KOPT-K1 (cell line): ENCODE results near the gene PKHD1.

Experiments
- H3K27ac ChIP-seq: fragments of 200-600 bp; sonication (generic); 2 replicates; pipeline ENCODE4 v1.5.1; 2016; ENCODE audit warnings: antibody characterized with exemption, mild to moderate bottlenecking, low read depth, low read length; ENCODE audit not compliant: poor library complexity, severe bottlenecking
- H3K36me3 ChIP-seq: fragments of 200-600 bp; sonication (generic); 2 replicates; pipeline ENCODE4 v1.5.1; 2017; ENCODE audit warnings: antibody characterized with exemption, mild to moderate bottlenecking, low read length, moderate library complexity; ENCODE audit not compliant: insufficient read depth
- H3K9me3 ChIP-seq: fragments of 200-600 bp; sonication (generic); 2 replicates; pipeline ENCODE4 v1.5.1; 2017; ENCODE audit warnings: antibody characterized with exemption, low read length, mild to moderate bottlenecking; ENCODE audit not compliant: insufficient read depth, poor library complexity, severe bottlenecking

PKHD1 gene

DNA sequence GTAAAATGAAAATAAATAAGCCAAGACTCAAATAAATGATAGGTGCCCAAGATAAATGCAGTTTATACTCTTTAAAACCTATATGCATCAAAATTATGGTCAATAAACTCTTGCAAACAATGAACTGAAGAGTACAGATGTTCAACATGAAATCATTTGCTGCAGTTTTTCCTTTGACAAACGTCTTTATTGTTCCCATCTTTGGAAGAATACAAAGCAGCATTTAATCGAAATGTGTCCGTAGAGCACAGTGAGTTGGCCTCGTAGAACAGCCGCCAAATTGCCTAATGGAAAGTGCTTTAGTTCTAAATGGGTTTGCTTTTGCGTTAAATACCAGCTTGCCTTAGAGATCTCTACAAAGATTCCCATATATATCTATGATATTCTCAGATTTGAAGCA lies 447.4 kb downstream of the PKHD1 start:
- H3K36me3 ChIP-seq = no peaks in the 10 kb centered on the region
- no peak overlapping the region for H3K27ac ChIP-seq
- no peaks in the 10 kb centered on the region for H3K9me3 ChIP-seq

- Histone ChIP-seq H3K27ac (no peak overlapping the region), H3K9me3 (peaks cover 9% of the 10 kb centered on the region), H3K36me3 (no peaks in the 10 kb centered on the region)
These were observed 454.0 kb downstream of the PKHD1 start for GRCh38 chr6:51633424-51633823.

GRCh38 chr6:51630011-51630410 lies 457.4 kb downstream of the PKHD1 start:
- Histone ChIP-seq H3K27ac (no peak overlapping the region), H3K36me3 (no peaks in the 10 kb centered on the region), H3K9me3 (peaks cover 13% of the 10 kb centered on the region)

GRCh38 chr6:51626391-51626790 lies 461.0 kb downstream of the PKHD1 start:
- Histone ChIP-seq H3K27ac (no peak overlapping the region), H3K9me3 (peaks cover 13% of the 10 kb centered on the region), H3K36me3 (no peaks in the 10 kb centered on the region)

DNA sequence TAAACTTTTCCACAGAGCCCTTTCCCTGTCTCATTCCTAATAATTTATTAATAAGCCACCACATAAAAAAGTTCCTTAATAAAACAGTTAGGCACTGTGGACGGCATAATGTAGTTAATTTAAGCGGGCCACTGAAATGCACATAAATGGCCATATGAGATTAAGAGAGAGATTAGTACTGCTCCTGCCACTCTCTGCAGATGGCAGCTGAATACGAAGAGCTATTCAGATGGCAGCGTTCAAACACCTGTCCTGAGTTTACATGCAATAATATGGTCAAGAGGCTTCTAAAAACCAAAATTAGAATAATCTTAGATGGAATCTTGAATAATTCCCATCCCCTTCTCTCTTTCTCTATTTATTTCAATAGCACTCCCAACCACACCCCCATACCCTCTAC lies 461.8 kb downstream of the PKHD1 start:
- Histone ChIP-seq H3K9me3 (peaks cover 13% of the 10 kb centered on the region), H3K27ac (no peak overlapping the region), H3K36me3 (no peaks in the 10 kb centered on the region)

GRCh38 chr6:51620971-51621370 lies 466.4 kb downstream of the PKHD1 start:
- Histone ChIP-seq H3K9me3 (no peaks in the 10 kb centered on the region), H3K36me3 (no peaks in the 10 kb centered on the region), H3K27ac (no peak overlapping the region)

- no peak overlapping the region for H3K27ac ChIP-seq
- H3K9me3 ChIP-seq = no peaks in the 10 kb centered on the region
- no peaks in the 10 kb centered on the region for H3K36me3 ChIP-seq
These were observed 468.2 kb downstream of the PKHD1 start for GRCh38 chr6:51619042-51619799.

GRCh38 chr6:51618563-51618962 lies 468.9 kb downstream of the PKHD1 start:
- H3K27ac ChIP-seq = no peak overlapping the region
- no peaks in the 10 kb centered on the region for H3K36me3 ChIP-seq
- no peaks in the 10 kb centered on the region for H3K9me3 ChIP-seq

DNA sequence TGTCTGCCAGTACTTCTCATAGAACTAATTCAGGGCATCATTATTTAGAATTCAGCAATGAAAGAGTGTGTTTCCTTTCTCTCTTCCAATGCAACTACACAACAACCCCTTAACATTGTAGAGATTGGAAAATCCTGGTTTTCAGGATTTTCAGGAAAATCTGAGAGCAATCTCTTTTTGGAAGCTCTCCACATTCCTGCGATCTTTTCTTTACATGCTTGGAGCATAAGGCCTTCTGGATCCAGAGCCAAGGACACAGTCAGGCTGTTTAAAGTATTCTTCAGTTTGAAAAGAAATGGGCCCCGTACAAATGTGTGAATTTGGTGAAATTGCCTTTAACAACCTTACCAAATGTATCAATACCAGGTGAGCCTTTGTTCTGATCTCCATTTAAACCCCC lies 469.7 kb downstream of the PKHD1 start:
- H3K36me3 ChIP-seq = no peaks in the 10 kb centered on the region
- H3K27ac ChIP-seq = no peak overlapping the region
- H3K9me3 ChIP-seq = no peaks in the 10 kb centered on the region

DNA sequence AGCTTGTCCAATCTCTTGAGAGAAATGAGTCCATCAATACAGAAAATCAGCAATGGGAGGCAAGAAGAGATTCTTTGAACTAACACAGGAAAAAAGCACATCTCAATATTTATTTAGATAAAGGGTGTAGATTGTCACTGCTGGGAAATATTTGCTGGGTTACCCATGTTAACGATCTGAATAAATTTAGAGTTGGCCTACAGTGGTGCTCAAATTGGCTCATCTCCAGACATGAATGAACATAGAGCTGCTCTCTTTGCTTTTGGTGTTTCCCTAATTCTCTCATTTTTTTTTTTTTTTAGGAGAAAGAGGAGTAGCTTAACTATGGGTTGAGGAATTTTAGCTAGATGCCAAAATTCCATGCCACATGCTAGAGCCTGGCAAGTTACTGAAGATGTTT lies 471.2 kb downstream of the PKHD1 start:
- H3K27ac ChIP-seq = no peak overlapping the region

DNA sequence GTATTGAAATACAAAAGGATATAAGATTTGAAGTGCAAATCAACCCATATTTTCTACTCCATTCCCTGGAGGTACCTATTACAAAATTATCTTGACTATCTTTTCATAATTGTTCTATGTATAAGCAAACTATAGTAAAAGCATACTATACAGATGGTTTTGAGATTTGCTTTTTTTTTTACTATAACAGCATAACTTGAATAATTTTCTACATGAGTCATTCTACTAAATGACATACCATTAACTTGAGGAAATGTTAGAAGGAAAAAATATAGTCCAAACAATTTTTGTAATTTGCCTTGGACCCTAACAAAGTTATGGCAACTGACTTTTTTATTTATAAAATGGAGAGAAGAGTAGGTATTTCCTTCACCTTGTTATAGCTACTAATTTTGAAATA lies 472.7 kb downstream of the PKHD1 start:
- no peak overlapping the region for H3K27ac ChIP-seq
- no peaks in the 10 kb centered on the region for H3K36me3 ChIP-seq
- no peaks in the 10 kb centered on the region for H3K9me3 ChIP-seq

More for the DNA sequence above, 471.2 kb downstream of the PKHD1 start:
- Histone ChIP-seq H3K36me3 (no peaks in the 10 kb centered on the region), H3K9me3 (no peaks in the 10 kb centered on the region)

GRCh38 chr6:51613558-51613957 lies 473.9 kb downstream of the PKHD1 start:
- Histone ChIP-seq H3K27ac (no peak overlapping the region), H3K9me3 (no peaks in the 10 kb centered on the region), H3K36me3 (no peaks in the 10 kb centered on the region)

- no peaks in the 10 kb centered on the region for H3K36me3 ChIP-seq
- H3K9me3 ChIP-seq = no peaks in the 10 kb centered on the region
- H3K27ac ChIP-seq = no peak overlapping the region
These were observed 478.5 kb downstream of the PKHD1 start for GRCh38 chr6:51608932-51609331.

GRCh38 chr6:51608383-51608782 lies 479.0 kb downstream of the PKHD1 start:
- Histone ChIP-seq H3K27ac (no peak overlapping the region), H3K36me3 (no peaks in the 10 kb centered on the region), H3K9me3 (no peaks in the 10 kb centered on the region)

GRCh38 chr6:51600514-51600913 lies 486.9 kb downstream of the PKHD1 start:
- no peaks in the 10 kb centered on the region for H3K36me3 ChIP-seq
- no peak overlapping the region for H3K27ac ChIP-seq
- peaks cover 15% of the 10 kb centered on the region for H3K9me3 ChIP-seq

DNA sequence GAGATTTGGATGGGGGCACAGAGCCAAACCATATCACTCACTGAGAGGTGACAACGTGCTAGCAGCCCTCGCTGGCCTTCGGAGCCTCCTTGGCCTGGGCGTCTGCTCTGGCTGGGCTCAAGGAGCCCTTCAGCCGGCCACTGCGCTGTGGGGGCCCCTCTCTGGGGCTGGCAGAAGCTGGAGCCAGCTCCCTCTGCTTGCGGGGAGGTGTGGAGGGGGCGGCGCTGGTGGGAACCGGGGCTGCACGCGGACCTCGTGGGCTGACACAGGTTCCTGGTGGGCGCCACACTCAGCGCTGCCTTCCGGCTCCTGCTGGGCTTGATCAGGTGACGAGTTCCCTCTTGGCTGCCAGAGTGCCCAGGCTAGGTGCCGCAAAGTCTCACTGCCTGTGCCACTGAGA lies 489.2 kb downstream of the PKHD1 start:
- no peak overlapping the region for H3K27ac ChIP-seq
- H3K9me3 ChIP-seq = peaks cover 33% of the 10 kb centered on the region

More for the DNA sequence above, 489.2 kb downstream of the PKHD1 start:
- no peaks in the 10 kb centered on the region for H3K36me3 ChIP-seq
